Measurements from ENCODE around the gene AGR3.

AGR3 gene

GRCh38 chr7:16919440-16919839 is 37.7 kb upstream of the AGR3 start:
- H3K9me3 ChIP-seq (replicated peaks in 1 of 11), result peaks cover 0 to 13% (median 4%) of the 10 kb centered on the region in 11 experiments; a peak in 6 of 22 replicates
- no peak overlapping the region for H3K27ac ChIP-seq
- H3K4me1 ChIP-seq, result peaks cover 12 to 24% (median 19%) of the 10 kb centered on the region in 10 experiments; a peak in 19 of 20 replicates
- TF ChIP-seq Cebpa-rat (IDR thresholded peaks at IDR 0.05), result no peak
- no peak overlapping the region for H3K4me2 ChIP-seq
- H3K9ac ChIP-seq, result no peak overlapping the region
- no peaks in the 10 kb centered on the region for H4K20me1 ChIP-seq
- no peak overlapping the region for H3K4me3 ChIP-seq
- no peaks in the 10 kb centered on the region for H3K27me3 ChIP-seq
- no peaks in the 10 kb centered on the region for H3K36me3 ChIP-seq

- Histone ChIP-seq H3K4me2 (no peak overlapping the region), H3K9ac (no peak overlapping the region), H3K9me3 (replicated peaks in 1 of 11) (peaks cover 0 to 3% (median 0%) of the 10 kb centered on the region in 11 experiments; a peak in 1 of 22 replicates), H3K36me3 (no peaks in the 10 kb centered on the region), H3K27ac (no peak overlapping the region), H4K20me1 (no peaks in the 10 kb centered on the region), H3K4me3 (no peak overlapping the region), H3K27me3 (no peaks in the 10 kb centered on the region), H3K4me1 (peaks cover 12 to 24% (median 19%) of the 10 kb centered on the region in 10 experiments; a peak in 19 of 20 replicates)
- no peak for TF ChIP-seq Cebpa-rat (IDR thresholded peaks at IDR 0.05)
Observed at GRCh38 chr7:16918288-16918895, 36.6 kb upstream of the AGR3 start.

- H3K27me3 ChIP-seq, result no peaks in the 10 kb centered on the region
- TF ChIP-seq Cebpa-rat (IDR thresholded peaks at IDR 0.05), result no peak
- peaks cover 7 to 19% (median 12%) of the 10 kb centered on the region in 10 experiments; a peak in 19 of 20 replicates for H3K4me1 ChIP-seq
- no peaks in the 10 kb centered on the region for H3K36me3 ChIP-seq
- no peak overlapping the region for H3K27ac ChIP-seq
- H3K4me3 ChIP-seq, result no peak overlapping the region
- H4K20me1 ChIP-seq, result no peaks in the 10 kb centered on the region
- H3K4me2 ChIP-seq, result peak overlapping the region; percentile 33 to 79 (median 48)
- no peak overlapping the region for H3K9ac ChIP-seq
- H3K9me3 ChIP-seq (replicated peaks in 1 of 11), result peaks cover 0 to 9% (median 6%) of the 10 kb centered on the region in 11 experiments; a peak in 8 of 22 replicates
Observed at GRCh38 chr7:16916738-16917137, 35.0 kb upstream of the AGR3 start.

- Histone ChIP-seq H3K4me1 (peaks cover 7 to 19% (median 11%) of the 10 kb centered on the region in 10 experiments; a peak in 18 of 20 replicates), H3K4me3 (no peak overlapping the region), H3K9ac (no peak overlapping the region), H3K27ac (no peak overlapping the region), H3K36me3 (no peaks in the 10 kb centered on the region), H3K9me3 (replicated peaks in 1 of 11) (peaks cover 0 to 15% (median 7%) of the 10 kb centered on the region in 11 experiments; a peak in 9 of 22 replicates), H3K27me3 (no peaks in the 10 kb centered on the region), H3K4me2 (peak overlapping the region; percentile 33 to 79 (median 48); a peak in 16 of 22 replicates), H4K20me1 (no peaks in the 10 kb centered on the region)
- no peak for TF ChIP-seq Cebpa-rat (IDR thresholded peaks at IDR 0.05)
Observed at GRCh38 chr7:16916105-16916639, 34.4 kb upstream of the AGR3 start.

- Histone ChIP-seq H3K4me3 (no peak overlapping the region), H3K27ac (no peak overlapping the region)
- TF ChIP-seq Cebpa-rat (IDR thresholded peaks at IDR 0.05), result no peak
Observed at GRCh38 chr7:16915405-16915804, 33.6 kb upstream of the AGR3 start.

GRCh38 chr7:16914771-16915170 is 33.0 kb upstream of the AGR3 start:
- Histone ChIP-seq H3K27me3 (no peaks in the 10 kb centered on the region), H4K20me1 (no peaks in the 10 kb centered on the region), H3K9ac (no peak overlapping the region), H3K36me3 (no peaks in the 10 kb centered on the region), H3K4me1 (peaks cover 7 to 19% (median 11%) of the 10 kb centered on the region in 10 experiments; a peak in 18 of 20 replicates), H3K27ac (no peak overlapping the region), H3K9me3 (replicated peaks in 1 of 11) (peaks cover 0 to 26% (median 7%) of the 10 kb centered on the region in 11 experiments; a peak in 9 of 22 replicates), H3K4me3 (no peak overlapping the region), H3K4me2 (no peak overlapping the region)
- no peak for TF ChIP-seq Cebpa-rat (IDR thresholded peaks at IDR 0.05)

More at GRCh38 chr7:16915405-16915804, 33.6 kb upstream of the AGR3 start:
- Histone ChIP-seq H3K27me3 (no peaks in the 10 kb centered on the region), H3K36me3 (no peaks in the 10 kb centered on the region), H3K4me1 (peaks cover 7 to 19% (median 11%) of the 10 kb centered on the region in 10 experiments; a peak in 18 of 20 replicates), H4K20me1 (no peaks in the 10 kb centered on the region), H3K4me2 (no peak overlapping the region), H3K9ac (no peak overlapping the region), H3K9me3 (replicated peaks in 1 of 11) (peaks cover 0 to 22% (median 7%) of the 10 kb centered on the region in 11 experiments; a peak in 9 of 22 replicates)

- H3K27me3 ChIP-seq, result no peaks in the 10 kb centered on the region
- H3K4me1 ChIP-seq, result peaks cover 7 to 19% (median 11%) of the 10 kb centered on the region in 10 experiments; a peak in 18 of 20 replicates
- H3K9me3 ChIP-seq (replicated peaks in 1 of 11), result peaks cover 0 to 26% (median 7%) of the 10 kb centered on the region in 11 experiments; a peak in 9 of 22 replicates
- no peak overlapping the region for H3K9ac ChIP-seq
- TF ChIP-seq Cebpa-rat (IDR thresholded peaks at IDR 0.05), result no peak
- no peaks in the 10 kb centered on the region for H3K36me3 ChIP-seq
- no peak overlapping the region for H3K27ac ChIP-seq
- no peaks in the 10 kb centered on the region for H4K20me1 ChIP-seq
- H3K4me3 ChIP-seq, result no peak overlapping the region
- H3K4me2 ChIP-seq, result no peak overlapping the region
Observed at GRCh38 chr7:16913643-16914042, 31.9 kb upstream of the AGR3 start.

GRCh38 chr7:16912540-16912939 is 30.8 kb upstream of the AGR3 start:
- Histone ChIP-seq H3K4me3 (no peak overlapping the region), H4K20me1 (no peaks in the 10 kb centered on the region), H3K9me3 (replicated peaks in 1 of 11) (peaks cover 0 to 26% (median 7%) of the 10 kb centered on the region in 11 experiments; a peak in 9 of 22 replicates), H3K36me3 (no peaks in the 10 kb centered on the region), H3K4me2 (no peak overlapping the region), H3K27me3 (no peaks in the 10 kb centered on the region), H3K9ac (no peak overlapping the region), H3K4me1 (peaks cover 7 to 17% (median 11%) of the 10 kb centered on the region in 10 experiments; a peak in 18 of 20 replicates), H3K27ac (no peak overlapping the region)
- no peak for TF ChIP-seq Cebpa-rat (IDR thresholded peaks at IDR 0.05)

GRCh38 chr7:16908561-16908960 is 26.8 kb upstream of the AGR3 start:
- Histone ChIP-seq H3K36me3 (no peaks in the 10 kb centered on the region), H3K4me3 (no peak overlapping the region), H3K4me2 (no peak overlapping the region), H3K27ac (no peak overlapping the region), H3K9ac (no peak overlapping the region), H4K20me1 (no peaks in the 10 kb centered on the region), H3K9me3 (replicated peaks in 1 of 11) (peaks cover 0 to 26% (median 7%) of the 10 kb centered on the region in 11 experiments; a peak in 9 of 22 replicates), H3K27me3 (no peaks in the 10 kb centered on the region), H3K4me1 (no peaks in the 10 kb centered on the region)
- TF ChIP-seq Cebpa-rat (IDR thresholded peaks at IDR 0.05), result no peak

Data from BLaER1 treated with 17β-estradiol and CSF1 and Interleukin-3, amounts not matched to agents 10 nM and 100 nM (cell line).